H1 (cell line): ENCODE results near the gene DHX38. TPM values are rescaled to one million over a fixed set of nuclear protein-coding genes. Genes with fewer than 3 reads are reported as not detected.

Source experiments
- CTCF ChIA-PET: fragments of 300-600 bp; sonication (Branson Sonifier 250); formaldehyde crosslinking; loops from one replicate; lab custom pipeline; 2021; ENCODE audit not compliant: partially characterized antibody; lab: Charles Lee
- POLR2A ChIA-PET: fragments of 300-600 bp; sonication (Branson Sonifier 250); formaldehyde crosslinking; loops from one replicate; lab custom pipeline; 2021; ENCODE audit warnings: inconsistent platforms; ENCODE audit not compliant: partially characterized antibody; lab: Charles Lee
- DNase-seq, 2 experiments: peaks; one replicate each; pipeline versions ENCODE4 v3.0.0 to v3.0.0-alpha.2; 2010 to 2022; ENCODE audit warnings: low spot score in 2 of 2, low read depth in 1 of 2, mixed read lengths in 1 of 2
- FAIRE-seq: peaks from 2 replicates; lab custom pipeline; 2011; peaks lifted over from hg19 to GRCh38; lab: Jason Lieb, UNC
- H2AFZ ChIP-seq: 2 replicates; pipeline ENCODE4 v1.8.1; 2012; ENCODE audit warnings: low read length, inconsistent platforms
- H2AK5ac ChIP-seq: 2 replicates; pipeline ENCODE4 v1.6.1; 2013; ENCODE audit warnings: low read depth, low read length
- H2BK120ac ChIP-seq: replicated peaks from 2 replicates; pipeline ENCODE3; 2013; ENCODE audit warnings: low read depth, low read length, inconsistent platforms
- H2BK12ac ChIP-seq: 2 replicates; pipeline ENCODE4 v1.6.1; 2013; ENCODE audit warnings: low read depth, low read length
- H2BK15ac ChIP-seq: 2 replicates; pipeline ENCODE4 v1.6.1; 2013; ENCODE audit warnings: low read length
- H2BK20ac ChIP-seq: 2 replicates; pipeline ENCODE4 v1.6.1; 2013; ENCODE audit warnings: low read length
- H2BK5ac ChIP-seq: 2 replicates; pipeline ENCODE4 v1.6.1; 2013; ENCODE audit warnings: low read depth, low read length
- H3K14ac ChIP-seq: 2 replicates; pipeline ENCODE4 v1.6.1; 2013; ENCODE audit warnings: inconsistent platforms; ENCODE audit not compliant: insufficient read length
- H3K18ac ChIP-seq: 2 replicates; pipeline ENCODE4 v1.6.1; 2013; ENCODE audit warnings: low read length; ENCODE audit errors: extremely low read depth
- H3K23ac ChIP-seq: 2 replicates; pipeline ENCODE4 v1.6.1; 2013; ENCODE audit warnings: inconsistent platforms; ENCODE audit not compliant: insufficient read length
- H3K23me2 ChIP-seq: 2 replicates; pipeline ENCODE4 v1.6.1; 2013; ENCODE audit warnings: low read depth, low read length
- H3K27ac ChIP-seq: 2 replicates; pipeline ENCODE4 v1.6.1; 2011; ENCODE audit warnings: low read depth, low read length, inconsistent platforms
- H3K27me3 ChIP-seq, 4 experiments: replicated peaks in 1 of 4; 1 replicate in 1 of 4; 2 replicates in 3 of 4; pipeline versions ENCODE4 v1.6.1 to v1.8.1; 2011 to 2013; ENCODE audit warnings: low read length in 3 of 4, mild to moderate bottlenecking in 3 of 4, inconsistent platforms in 2 of 4, mixed read lengths in 2 of 4, moderate library complexity in 1 of 4; ENCODE audit not compliant: control insufficient read depth in 3 of 4, insufficient read depth in 3 of 4; ENCODE audit errors: extremely low read depth in 1 of 4
- H3K36me3 ChIP-seq, 4 experiments: 2 replicates each; pipeline versions ENCODE4 v1.6.1 to v1.8.1; 2011 to 2013; ENCODE audit warnings: mild to moderate bottlenecking in 4 of 4, low read length in 3 of 4, moderate library complexity in 2 of 4, control low read depth in 1 of 4, inconsistent platforms in 1 of 4; ENCODE audit not compliant: insufficient read depth in 4 of 4, control insufficient read depth in 2 of 4
- H3K4ac ChIP-seq: replicated peaks from 2 replicates; pipeline ENCODE3; 2013; ENCODE audit warnings: low read length, low read depth, mixed read lengths, inconsistent platforms; ENCODE audit not compliant: insufficient read length
- H3K4me1 ChIP-seq, 4 experiments: replicated peaks in 1 of 4; 1 replicate in 1 of 4; 2 replicates in 3 of 4; pipeline versions ENCODE4 v1.6.1 to v1.8.1; 2011 to 2013; ENCODE audit warnings: low read length in 3 of 4, inconsistent platforms in 2 of 4, mixed read lengths in 1 of 4; ENCODE audit not compliant: insufficient read depth in 4 of 4, control insufficient read depth in 3 of 4
- H3K4me2 ChIP-seq, 2 experiments: 2 replicates each; pipeline versions ENCODE4 v1.6.1 to v1.8.1; 2011 to 2013; ENCODE audit warnings: low read depth in 2 of 2, low read length in 2 of 2, control low read depth in 1 of 2, inconsistent platforms in 1 of 2, mild to moderate bottlenecking in 1 of 2; ENCODE audit not compliant: insufficient read depth in 1 of 2
- H3K4me3 ChIP-seq, 4 experiments: fragments of 200-600, 300-600 bp in 1 of 4; sonication (generic), shearing (Covaris generic), sonication (Bioruptor Twin) in 1 of 4; 2 replicates each; pipeline versions ENCODE4 v1.5.1 to v1.8.1; 2011 to 2016; ENCODE audit warnings: low read length in 4 of 4, low read depth in 3 of 4, control low read depth in 2 of 4, inconsistent platforms in 2 of 4, mild to moderate bottlenecking in 2 of 4, mixed read lengths in 1 of 4, moderate library complexity in 1 of 4; ENCODE audit not compliant: insufficient read depth in 2 of 4; ENCODE audit errors: extremely low read depth in 1 of 4
- H3K56ac ChIP-seq: replicated peaks from 2 replicates; pipeline ENCODE3; 2013; ENCODE audit warnings: low read depth, mild to moderate bottlenecking, mixed read lengths, low read length, inconsistent platforms; ENCODE audit not compliant: insufficient read length
- H3K79me1 ChIP-seq: 2 replicates; pipeline ENCODE4 v1.6.1; 2013; ENCODE audit warnings: low read depth, low read length, control low read depth
- H3K79me2 ChIP-seq, 2 experiments: 2 replicates each; pipeline versions ENCODE4 v1.6.1 to v1.8.1; 2012 to 2013; ENCODE audit warnings: low read length in 2 of 2, mild to moderate bottlenecking in 2 of 2, inconsistent platforms in 1 of 2; ENCODE audit not compliant: insufficient read depth in 2 of 2, control insufficient read depth in 1 of 2
- H3K9ac ChIP-seq, 4 experiments: replicated peaks in 1 of 4; 1 replicate in 1 of 4; 2 replicates in 3 of 4; pipeline versions ENCODE4 v1.6.1 to v1.8.1; 2011 to 2013; ENCODE audit warnings: low read depth in 3 of 4, low read length in 3 of 4, control low read depth in 2 of 4, mild to moderate bottlenecking in 2 of 4, moderate library complexity in 2 of 4, inconsistent platforms in 1 of 4; ENCODE audit errors: extremely low read depth in 1 of 4
- H3K9me3 ChIP-seq, 2 experiments: 2 replicates each; pipeline versions ENCODE4 v1.6.1 to v1.8.1; 2012 to 2013; ENCODE audit warnings: mild to moderate bottlenecking in 2 of 2, moderate library complexity in 2 of 2, control low read depth in 1 of 2, inconsistent platforms in 1 of 2, low read depth in 1 of 2, low read length in 1 of 2, mixed read lengths in 1 of 2; ENCODE audit not compliant: insufficient read depth in 2 of 2
- H4K20me1 ChIP-seq, 2 experiments: replicated peaks in 1 of 2; 2 replicates each; pipeline versions ENCODE3 to v1.8.1; 2011 to 2013; ENCODE audit warnings: inconsistent platforms in 2 of 2, low read length in 2 of 2, mild to moderate bottlenecking in 1 of 2; ENCODE audit not compliant: insufficient read depth in 2 of 2, control insufficient read depth in 1 of 2
- H4K5ac ChIP-seq: 2 replicates; pipeline ENCODE4 v1.6.1; 2013; ENCODE audit warnings: low read length, low read depth, mixed read lengths, inconsistent platforms; ENCODE audit not compliant: insufficient read length
- H4K8ac ChIP-seq: 2 replicates; pipeline ENCODE4 v1.8.0; 2013; ENCODE audit warnings: mild to moderate bottlenecking, moderate library complexity, low read length, inconsistent platforms; ENCODE audit not compliant: insufficient read depth; ENCODE audit errors: extremely low read depth
- H4K91ac ChIP-seq: replicated peaks from 2 replicates; pipeline ENCODE3; 2013; ENCODE audit warnings: low read length, mixed read lengths, inconsistent platforms; ENCODE audit not compliant: insufficient read length
- ATF3 ChIP-seq: IDR thresholded peaks from 2 replicates; pipeline ENCODE4 v1.6.1; 2011; ENCODE audit warnings: low read depth, mild to moderate bottlenecking, low read length; ENCODE audit not compliant: insufficient read depth
- E2F6 ChIP-seq: IDR thresholded peaks from 2 replicates; pipeline ENCODE4 v1.6.1; 2012; ENCODE audit warnings: inconsistent platforms
- HDAC2 ChIP-seq, 2 experiments: fragments of 300-600 bp in 1 of 2; sonication (generic) in 1 of 2; IDR thresholded peaks; 2 replicates each; pipeline ENCODE4 v1.6.1; 2011 to 2012; ENCODE audit warnings: low read depth in 2 of 2, low read length in 2 of 2, mild to moderate bottlenecking in 2 of 2, moderate library complexity in 2 of 2, borderline replicate concordance in 1 of 2, inconsistent platforms in 1 of 2
- KDM5A ChIP-seq: fragments of 200-600 bp; IDR thresholded peaks from 2 replicates; pipeline ENCODE4 v1.7.1; 2012; ENCODE audit warnings: mild to moderate bottlenecking, low read length, inconsistent platforms, mixed read lengths
- MAX ChIP-seq: IDR thresholded peaks from 2 replicates; pipeline ENCODE4 v1.6.1; 2012; ENCODE audit warnings: inconsistent platforms
- PHF8 ChIP-seq: fragments of 200-600 bp; sonication (generic); conservative IDR thresholded peaks from 2 replicates; pipeline ENCODE4 v1.7.1; 2012; ENCODE audit warnings: low read depth, mild to moderate bottlenecking, inconsistent platforms, low read length, moderate library complexity
- POLR2A ChIP-seq, 2 experiments: IDR thresholded peaks; 1 replicate in 1 of 2; 2 replicates in 1 of 2; pipeline ENCODE4 v1.6.1; 2011; ENCODE audit warnings: low read depth in 2 of 2, low read length in 2 of 2, mild to moderate bottlenecking in 2 of 2; ENCODE audit errors: control extremely low read depth in 1 of 2
- RAD21 ChIP-seq, 2 experiments: IDR thresholded peaks in 1 of 2; conservative IDR thresholded peaks in 1 of 2; 2 replicates each; pipeline ENCODE4 v1.6.1; 2011; ENCODE audit warnings: low read depth in 2 of 2, low read length in 2 of 2, improper control_type of control experiment in 1 of 2, inconsistent platforms in 1 of 2, mild to moderate bottlenecking in 1 of 2, moderate library complexity in 1 of 2
- SIN3A ChIP-seq, 2 experiments: IDR thresholded peaks in 1 of 2; conservative IDR thresholded peaks in 1 of 2; 2 replicates each; pipeline ENCODE4 v1.6.1; 2011 to 2012; ENCODE audit warnings: low read length in 2 of 2, improper control_type of control experiment in 1 of 2, low read depth in 1 of 2, mild to moderate bottlenecking in 1 of 2
- TCF12 ChIP-seq: IDR thresholded peaks from 2 replicates; pipeline ENCODE4 v1.6.1; 2011; ENCODE audit warnings: low read depth, mild to moderate bottlenecking, low read length
- WGBS, 2 experiments: shearing (Covaris generic) in 1 of 2; methylation state at CpG; one replicate each; pipeline versions ENCODE4 v1.1.6 to v1.1.7; 2013 to 2015; ENCODE audit warnings: low lambda C conversion rate in 2 of 2, mixed read lengths in 2 of 2, inconsistent platforms in 1 of 2, low coverage in 1 of 2, missing lambda C conversion rate in 1 of 2; ENCODE audit not compliant: insufficient replicate concordance in 2 of 2, insufficient coverage in 1 of 2, insufficient read length in 1 of 2; ENCODE audit errors: extremely low coverage in 1 of 2, missing lambda C conversion rate in 1 of 2; 5-methylcytosine and 5-hydroxymethylcytosine counted together
- polyA plus RNA-seq, 7 experiments: library from polyadenylated mRNA; depleted of rRNA in 3 of 7; stranded (reverse) in 5 of 7; unstranded in 2 of 7; fragments of >200 nt in 5 of 7; fragments of 200-250 nt in 2 of 7; gene quantifications; 1 replicate in 5 of 7; 2 replicates in 1 of 7; 4 replicates in 1 of 7; pipeline versions ENCODE4 v1.2.1 to v1.2.3, GENCODE V29; 2011 to 2013; ENCODE audit warnings: missing spikeins in 2 of 7, mixed read lengths in 2 of 7
- total RNA-seq: library from RNA; stranded (reverse); fragmentation: NEBNext Ultra II Directional; extraction: Animal tissue kit (Norgen Biotek cat#: 25700); gene quantifications from 2 replicates; pipeline ENCODE4 v1.2.1, GENCODE V29; 2021

The DHX38 gene
- total and polyA plus RNA-seq, 2 of the 8 experiments (the other 6 are each of a cell fraction or from before 2014, with no cell fraction given) = 27.3 to 53.5 TPM

GRCh38 chr16:72122916-72123315, 29.3 kb downstream of the DHX38 start:
- Histone ChIP-seq H2BK12ac (no peak overlapping the region), H3K4ac (no peak overlapping the region), H4K8ac (no peak overlapping the region), H3K79me2 (no peaks in the 10 kb centered on the region), H3K14ac (no peak overlapping the region), H4K91ac (no peak overlapping the region), H4K20me1 (no peaks in the 10 kb centered on the region), H3K36me3 (no peaks in the 10 kb centered on the region), H3K4me1 (peaks cover 0 to 4% (median 0%) of the 10 kb centered on the region in 4 experiments; a peak in 2 of 7 replicates), H3K23ac (no peak overlapping the region), H4K5ac (no peak overlapping the region), H2AK5ac (no peak overlapping the region), H2BK15ac (no peak overlapping the region), H3K9me3 (no peaks in the 10 kb centered on the region), H3K79me1 (no peaks in the 10 kb centered on the region), H3K56ac (no peak overlapping the region), H3K27ac (no peak overlapping the region), H3K4me2 (no peak overlapping the region), H3K23me2 (no peaks in the 10 kb centered on the region), H3K9ac (no peak overlapping the region), H3K4me3 (no peak overlapping the region), H3K18ac (no peak overlapping the region), H2AFZ (no peak overlapping the region), H2BK120ac (no peak overlapping the region), H3K27me3 (no peaks in the 10 kb centered on the region), H2BK5ac (no peak overlapping the region), H2BK20ac (no peak overlapping the region)
- WGBS, 2 experiments = 91% methylated on average over 11 of the region's 11 CpGs; no CpG with 5 or more reads in 1 of the 2 experiments
- no peak for DNase-seq
- ChIA-PET CTCF (interaction anchor here (0.8 to 4.2 kb wide), 5 partner anchors 13 to 714 kb away, joined by 3 to 43 read pairs (median 6); no protein-coding TSS in a partner anchor), POLR2A (interaction anchor here (1.0 kb wide), 1 partner anchor 29 kb away, joined by 3 read pairs; the partner anchor contains the start of genes DHX38 and TXNL4B)
- no peak for FAIRE-seq
- TF ChIP-seq E2F6 (no peak), PHF8 (no peak), POLR2A (IDR thresholded peaks at IDR 0.05; ENCODE audit: control extremely low read depth in 1 of 2, low read depth in 2 of 2, low read length in 2 of 2) (no peak), HDAC2 (IDR thresholded peaks at IDR 0.05; ENCODE audit: borderline replicate concordance in 1 of 2, low read depth in 2 of 2, low read length in 2 of 2) (no peak), ATF3 (no peak), MAX (no peak), RAD21 (IDR thresholded peaks at IDR 0.05 in 1 of 2, conservative IDR thresholded peaks at IDR 0.05 in 1 of 2; ENCODE audit: low read depth in 2 of 2, low read length in 2 of 2) (no peak), SIN3A (conservative IDR thresholded peaks at IDR 0.05 in 1 of 2, IDR thresholded peaks at IDR 0.05 in 1 of 2; ENCODE audit: low read depth in 1 of 2, low read length in 2 of 2) (no peak), KDM5A (no peak), TCF12 (no peak)
